Smooth muscle cell (in vitro differentiated cells): ENCODE results near the gene B4GALNT3. TPM values are rescaled to one million over a fixed set of nuclear protein-coding genes. Genes with fewer than 3 reads are reported as not detected.

Source experiments
- DNase-seq: peaks from one replicate; lab custom pipeline; 2025; ENCODE audit not compliant: unreplicated experiment; lab: John Stamatoyannopoulos, UW
- H2AFZ ChIP-seq: fragments of 200-600 bp; sonication (generic); 2 replicates; pipeline ENCODE4 v1.6.0; 2016; ENCODE audit warnings: antibody characterized with exemption, low read depth, mild to moderate bottlenecking
- H3F3A ChIP-seq: fragments of 200-600 bp; sonication (generic); 2 replicates; pipeline ENCODE4 v1.6.0; 2017; ENCODE audit warnings: antibody characterized with exemption, low read depth
- H3K27ac ChIP-seq: fragments of 200-600 bp; sonication (generic); 2 replicates; pipeline ENCODE4 v1.5.1; 2016; ENCODE audit warnings: low read depth, mild to moderate bottlenecking
- H3K27me3 ChIP-seq: fragments of 200-600 bp; sonication (generic); 2 replicates; pipeline ENCODE4 v1.6.1; 2016; ENCODE audit warnings: low read depth, mild to moderate bottlenecking
- H3K36me3 ChIP-seq: fragments of 200-600 bp; sonication (generic); 2 replicates; pipeline ENCODE4 v1.5.1; 2016; ENCODE audit warnings: low read depth
- H3K4me1 ChIP-seq: fragments of 200-600 bp; sonication (generic); 2 replicates; pipeline ENCODE4 v1.5.1; 2016; ENCODE audit warnings: low read depth
- H3K4me2 ChIP-seq: fragments of 200-600 bp; sonication (generic); 2 replicates; pipeline ENCODE4 v1.6.0; 2016; ENCODE audit warnings: mild to moderate bottlenecking
- H3K4me3 ChIP-seq: fragments of 200-600 bp; sonication (generic); 2 replicates; pipeline ENCODE4 v1.5.1; 2016; ENCODE audit warnings: mild to moderate bottlenecking
- H3K79me2 ChIP-seq: fragments of 200-600 bp; sonication (generic); 2 replicates; pipeline ENCODE4 v1.6.0; 2016; ENCODE audit warnings: low read depth, mild to moderate bottlenecking
- H3K9ac ChIP-seq: fragments of 200-600 bp; sonication (generic); 2 replicates; pipeline ENCODE4 v1.6.0; 2016; ENCODE audit warnings: low read depth
- H3K9me3 ChIP-seq: fragments of 200-600 bp; sonication (generic); replicated peaks from 2 replicates; pipeline ENCODE4 v1.5.1; 2016; ENCODE audit warnings: low read depth
- H4K20me1 ChIP-seq: fragments of 200-600 bp; sonication (generic); 2 replicates; pipeline ENCODE4 v1.6.0; 2016; ENCODE audit warnings: low read depth
- CTCF ChIP-seq: fragments of 200-600 bp; sonication (generic); IDR thresholded peaks from 2 replicates; pipeline ENCODE4 v1.5.1; 2017; ENCODE audit warnings: borderline replicate concordance, mild to moderate bottlenecking, antibody characterized with exemption; ENCODE audit not compliant: insufficient read depth, poor library complexity, severe bottlenecking
- WGBS: methylation state at CpG from one replicate; pipeline ENCODE4 v1.1.7; 2016; ENCODE audit warnings: low lambda C conversion rate; 5-methylcytosine and 5-hydroxymethylcytosine counted together
- polyA plus RNA-seq: library from polyadenylated mRNA; unstranded; fragments of >200 nt; fragmentation: Nextera tagmentation; extraction: Ambion mirVana; gene quantifications from 2 replicates; pipeline ENCODE4 v1.2.1, GENCODE V29; 2016
- total RNA-seq: library from RNA; depleted of rRNA; stranded (reverse); fragments of >200 nt; gene quantifications from 2 replicates; pipeline ENCODE4 v1.2.3, GENCODE V29; 2014

B4GALNT3 gene
- total and polyA plus RNA-seq, 2 experiments from 2014 or later, result 5.1 to 5.7 TPM

GRCh38 chr12:460261-461230, 807 bp downstream of the B4GALNT3 start:
- H4K20me1 ChIP-seq, result no peaks in the 10 kb centered on the region
- no peak overlapping the region for H3K9ac ChIP-seq
- no peak overlapping the region for H3K27ac ChIP-seq
- H3K4me3 ChIP-seq, result peak overlapping the region; percentile 63
- peaks cover 30% of the 10 kb centered on the region for H3K27me3 ChIP-seq
- 9% methylated on average over 49 of the region's 109 CpGs for WGBS
- no peaks in the 10 kb centered on the region for H3K9me3 ChIP-seq
- TF ChIP-seq CTCF, result no peak
- H3F3A ChIP-seq, result peaks cover 10% of the 10 kb centered on the region
- DNase-seq, result no peak
- H3K4me1 ChIP-seq, result peaks cover 16% of the 10 kb centered on the region
- H3K36me3 ChIP-seq, result no peaks in the 10 kb centered on the region
- H2AFZ ChIP-seq, result peak overlapping the region; percentile 66
- peak overlapping the region; percentile 93 for H3K4me2 ChIP-seq
- no peaks in the 10 kb centered on the region for H3K79me2 ChIP-seq

- no peak for DNase-seq
Measured at GRCh38 chr12:461425-461824, 1.7 kb downstream of the B4GALNT3 start.

GRCh38 chr12:462936-463705, 3.4 kb downstream of the B4GALNT3 start:
- peaks cover 10% of the 10 kb centered on the region for H3F3A ChIP-seq
- WGBS, result 88% methylated on average over 6 of the region's 6 CpGs
- H3K36me3 ChIP-seq, result no peaks in the 10 kb centered on the region

More at GRCh38 chr12:461425-461824, 1.7 kb downstream of the B4GALNT3 start:
- Histone ChIP-seq H2AFZ (no peak overlapping the region), H3K36me3 (no peaks in the 10 kb centered on the region), H3K27me3 (peaks cover 30% of the 10 kb centered on the region), H3K4me2 (peak overlapping the region; percentile 93), H3K79me2 (no peaks in the 10 kb centered on the region), H3K9me3 (no peaks in the 10 kb centered on the region), H4K20me1 (no peaks in the 10 kb centered on the region), H3K27ac (no peak overlapping the region), H3F3A (peaks cover 10% of the 10 kb centered on the region), H3K9ac (no peak overlapping the region), H3K4me3 (peak overlapping the region; percentile 63), H3K4me1 (peaks cover 16% of the 10 kb centered on the region)
- WGBS, result 74% methylated on average over 13 of the region's 13 CpGs
- TF ChIP-seq CTCF, result no peak

More at GRCh38 chr12:462936-463705, 3.4 kb downstream of the B4GALNT3 start:
- H3K27ac ChIP-seq, result no peak overlapping the region
- no peaks in the 10 kb centered on the region for H4K20me1 ChIP-seq
- no peak overlapping the region for H3K4me2 ChIP-seq
- no peaks in the 10 kb centered on the region for H3K79me2 ChIP-seq
- H3K27me3 ChIP-seq, result peaks cover 28% of the 10 kb centered on the region
- H3K9me3 ChIP-seq, result no peaks in the 10 kb centered on the region
- no peak for DNase-seq
- H3K9ac ChIP-seq, result no peak overlapping the region
- TF ChIP-seq CTCF, result no peak
- no peak overlapping the region for H3K4me3 ChIP-seq
- H2AFZ ChIP-seq, result no peak overlapping the region
- H3K4me1 ChIP-seq, result peaks cover 16% of the 10 kb centered on the region
